Kidney (tissue), 14 donors: ENCODE data around the gene OLR1. TPM values are rescaled to one million over a fixed set of nuclear protein-coding genes. Genes with fewer than 3 reads are reported as not detected.

Experiments used
- DNase-seq, 5 donors: peaks; one replicate each; pipeline ENCODE4 v3.0.0-alpha.2; 2013 to 2020
- FAIRE-seq: peaks from 2 replicates; lab custom pipeline; 2012; peaks lifted over from hg19 to GRCh38; lab: Jason Lieb, UNC
- H3K27ac ChIP-seq, 2 donors: one replicate each; pipeline ENCODE4 v1.7.0; 2013; ENCODE audit warnings: low read depth in 2 of 2, low read length in 2 of 2, inconsistent platforms in 1 of 2
- H3K27me3 ChIP-seq: one replicate; pipeline ENCODE4 v1.7.1; 2013; ENCODE audit warnings: low read length, inconsistent platforms; ENCODE audit not compliant: control insufficient read depth, insufficient read depth
- H3K36me3 ChIP-seq, 3 donors: one replicate each; pipeline versions ENCODE4 v1.7.0 to v1.7.1; 2013; ENCODE audit warnings: low read length in 3 of 3, control low read depth in 1 of 3, inconsistent platforms in 1 of 3; ENCODE audit not compliant: insufficient read depth in 3 of 3, control insufficient read depth in 2 of 3
- H3K4me1 ChIP-seq, 3 donors: one replicate each; pipeline versions ENCODE4 v1.7.0 to v1.7.1; 2013; ENCODE audit warnings: low read length in 3 of 3, inconsistent platforms in 1 of 3, low read depth in 1 of 3; ENCODE audit not compliant: control insufficient read depth in 2 of 3, insufficient read depth in 2 of 3
- H3K4me3 ChIP-seq, 3 donors: one replicate each; pipeline versions ENCODE4 v1.7.0 to v1.8.1; 2013; ENCODE audit warnings: low read length in 3 of 3, control low read depth in 1 of 3, inconsistent platforms in 1 of 3
- H3K9ac ChIP-seq, 3 donors: one replicate each; pipeline versions ENCODE4 v1.7.0 to v1.7.1; 2013; ENCODE audit warnings: low read length in 3 of 3, control low read depth in 1 of 3, inconsistent platforms in 1 of 3
- H3K9me3 ChIP-seq, 3 donors: one replicate each; pipeline versions ENCODE4 v1.7.0 to v1.7.1; 2013; ENCODE audit warnings: low read length in 3 of 3, control low read depth in 1 of 3, inconsistent platforms in 1 of 3; ENCODE audit not compliant: control insufficient read depth in 2 of 3, insufficient read depth in 1 of 3
- intact Hi-C: fragments of 100-400 bp; cut with DNase I; formaldehyde crosslinking; loops from one replicate; pipeline ENCODE4 v1.11.1; 2022
- polyA plus RNA-seq: library from polyadenylated mRNA; stranded (reverse); fragments of 350-450 nt; fragmentation: Illumina TruSeq; extraction: RNeasy Lipid Tissue Mini Kit (QIAGEN cat#74804); gene quantifications from one replicate; pipeline ENCODE4 v1.2.3, GENCODE V29; 2014; ENCODE audit warnings: low read depth, low replicate concordance; ENCODE audit not compliant: insufficient read depth
- total RNA-seq: library from RNA; stranded (reverse); fragmentation: NEBNext Ultra II Directional; extraction: Animal tissue kit (Norgen Biotek cat#: 25700); gene quantifications from one replicate; pipeline ENCODE4 v1.2.1, GENCODE V29; 2021
- TF ChIP-seq, protein P1 (sequence below): IDR thresholded peaks from 3 replicates; pipeline ENCODE4 v1.5.1; 2012; ENCODE audit warnings: mild to moderate bottlenecking, moderate library complexity, borderline replicate concordance; ENCODE audit not compliant: insufficient read depth; ENCODE audit errors: extremely low read depth
- donor health status: control.
- donor health status: control.
- donor health status: control.
- donor health status: control.
- donor health status: control.
- donor health status: DM: yes; HTN: yes; CAD: no.
- donor health status: Normal renal cell carcinoma (clear cell type).

OLR1 gene
- total and polyA plus RNA-seq, 2 donors from 2014 or later, result 6.7 to 11.5 TPM

GRCh38 chr12:10160617-10161385, 11.1 kb downstream of the OLR1 start:
- H3K9me3 ChIP-seq, result no peaks in the 10 kb centered on the region
- no peaks in the 10 kb centered on the region for H3K27me3 ChIP-seq
- H3K4me1 ChIP-seq, result no peaks in the 10 kb centered on the region
- no peaks in the 10 kb centered on the region for H3K36me3 ChIP-seq
- no peak overlapping the region for H3K4me3 ChIP-seq
- H3K27ac ChIP-seq, result peak overlapping the region in 1 of 2 donors; percentile 9
- FAIRE-seq, result no peak
- intact Hi-C loops, result no loop called here
- no peak overlapping the region for H3K9ac ChIP-seq
- TF ChIP-seq, protein P1, sequence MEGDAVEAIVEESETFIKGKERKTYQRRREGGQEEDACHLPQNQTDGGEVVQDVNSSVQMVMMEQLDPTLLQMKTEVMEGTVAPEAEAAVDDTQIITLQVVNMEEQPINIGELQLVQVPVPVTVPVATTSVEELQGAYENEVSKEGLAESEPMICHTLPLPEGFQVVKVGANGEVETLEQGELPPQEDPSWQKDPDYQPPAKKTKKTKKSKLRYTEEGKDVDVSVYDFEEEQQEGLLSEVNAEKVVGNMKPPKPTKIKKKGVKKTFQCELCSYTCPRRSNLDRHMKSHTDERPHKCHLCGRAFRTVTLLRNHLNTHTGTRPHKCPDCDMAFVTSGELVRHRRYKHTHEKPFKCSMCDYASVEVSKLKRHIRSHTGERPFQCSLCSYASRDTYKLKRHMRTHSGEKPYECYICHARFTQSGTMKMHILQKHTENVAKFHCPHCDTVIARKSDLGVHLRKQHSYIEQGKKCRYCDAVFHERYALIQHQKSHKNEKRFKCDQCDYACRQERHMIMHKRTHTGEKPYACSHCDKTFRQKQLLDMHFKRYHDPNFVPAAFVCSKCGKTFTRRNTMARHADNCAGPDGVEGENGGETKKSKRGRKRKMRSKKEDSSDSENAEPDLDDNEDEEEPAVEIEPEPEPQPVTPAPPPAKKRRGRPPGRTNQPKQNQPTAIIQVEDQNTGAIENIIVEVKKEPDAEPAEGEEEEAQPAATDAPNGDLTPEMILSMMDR, result no peak
- no peak for DNase-seq

GRCh38 chr12:10159280-10159679, 12.7 kb downstream of the OLR1 start:
- intact Hi-C loops, result no loop called here
- FAIRE-seq, result no peak
- H3K27ac ChIP-seq, result no peak overlapping the region
- H3K27me3 ChIP-seq, result no peaks in the 10 kb centered on the region
- no peaks in the 10 kb centered on the region for H3K36me3 ChIP-seq
- DNase-seq, result no peak
- no peaks in the 10 kb centered on the region for H3K4me1 ChIP-seq
- TF ChIP-seq, protein P1, result no peak
- H3K9ac ChIP-seq, result no peak overlapping the region
- no peaks in the 10 kb centered on the region for H3K9me3 ChIP-seq
- no peak overlapping the region for H3K4me3 ChIP-seq

- Histone ChIP-seq H3K4me3 (no peak overlapping the region), H3K9ac (no peak overlapping the region), H3K4me1 (peaks cover 0 to 6% (median 0%) of the 10 kb centered on the region in 3 donors), H3K27me3 (no peaks in the 10 kb centered on the region), H3K27ac (no peak overlapping the region), H3K36me3 (no peaks in the 10 kb centered on the region), H3K9me3 (no peaks in the 10 kb centered on the region)
- DNase-seq, result no peak
- intact Hi-C loops, result no loop called here
- FAIRE-seq, result no peak
- TF ChIP-seq, protein P1, result no peak
Observed at GRCh38 chr12:10158406-10158805, 13.5 kb downstream of the OLR1 start.
